GM12878 (cell line): ENCODE data around the gene GNPTAB.

ENCODE experiments used
- BHLHE40 ChIP-seq, 2 experiments: fragments of 450-650 bp in 1 of 2; IDR thresholded peaks; 2 replicates each; pipeline ENCODE4 v1.6.1; 2011 to 2017; ENCODE audit warnings: low read depth in 2 of 2, borderline replicate concordance in 1 of 2, improper control_type of control experiment in 1 of 2, low read length in 1 of 2, mild to moderate bottlenecking in 1 of 2
- CTCF ChIP-seq, 3 experiments: IDR thresholded peaks in 2 of 3; conservative IDR thresholded peaks in 1 of 3; 2 replicates each; pipeline ENCODE4 v1.5.1; 2011; ENCODE audit warnings: low read depth in 3 of 3, low read length in 3 of 3, mild to moderate bottlenecking in 3 of 3, control low read depth in 2 of 3, moderate library complexity in 2 of 3, inconsistent platforms in 1 of 3, mixed read lengths in 1 of 3; ENCODE audit not compliant: control insufficient read depth in 2 of 3, insufficient read depth in 1 of 3; ENCODE audit errors: extremely low read depth in 1 of 3
- EGR1 ChIP-seq, 2 experiments: IDR thresholded peaks; 1 replicate in 1 of 2; 2 replicates in 1 of 2; pipeline ENCODE4 v1.6.1; 2011 to 2012; ENCODE audit warnings: low read depth in 2 of 2, low read length in 2 of 2, borderline replicate concordance in 1 of 2, mild to moderate bottlenecking in 1 of 2, moderate library complexity in 1 of 2
- FOS ChIP-seq: IDR thresholded peaks from 3 replicates; pipeline ENCODE4 v1.6.1; 2011; ENCODE audit warnings: borderline replicate concordance; ENCODE audit not compliant: insufficient read length; ENCODE audit errors: extremely low read depth
- JUND ChIP-seq: IDR thresholded peaks from 2 replicates; pipeline ENCODE4 v1.6.1; 2012; ENCODE audit warnings: low read depth, mild to moderate bottlenecking, low read length, improper control_type of control experiment, moderate library complexity
- KDM1A ChIP-seq: fragments of 200-600 bp; sonication (generic); IDR thresholded peaks from 2 replicates; pipeline ENCODE4 v1.6.1; 2016; ENCODE audit warnings: borderline replicate concordance
- POLR2A ChIP-seq: IDR thresholded peaks from 2 replicates; pipeline ENCODE4 v1.6.1; 2011; ENCODE audit warnings: low read depth, mild to moderate bottlenecking, low read length
- RBBP5 ChIP-seq: fragments of 200-600 bp; sonication (generic); conservative IDR thresholded peaks from 2 replicates; pipeline ENCODE4 v1.6.1; 2016
- SUZ12 ChIP-seq: fragments of 200-600 bp; sonication (generic); IDR thresholded peaks from one replicate; pipeline ENCODE4 v1.6.1; 2018; ENCODE audit warnings: antibody characterized with exemption, mild to moderate bottlenecking; ENCODE audit not compliant: unreplicated experiment
- TAF1 ChIP-seq: IDR thresholded peaks from 2 replicates; pipeline ENCODE4 v1.6.1; 2011; ENCODE audit warnings: mild to moderate bottlenecking, low read depth, low read length, borderline replicate concordance

GRCh38 chr12:101847325-101847724 is 16.6 kb upstream of the GNPTAB start:
- TF ChIP-seq EGR1 (IDR thresholded peaks at IDR 0.05; ENCODE audit: borderline replicate concordance in 1 of 2, low read depth in 2 of 2, low read length in 2 of 2) (no peak), POLR2A (no peak), JUND (no peak), RBBP5 (no peak), KDM1A (no peak), SUZ12 (no peak), BHLHE40 (IDR thresholded peaks at IDR 0.05; ENCODE audit: borderline replicate concordance in 1 of 2, low read depth in 2 of 2, low read length in 1 of 2) (no peak), FOS (no peak), TAF1 (no peak), CTCF (IDR thresholded peaks at IDR 0.05 in 2 of 3, conservative IDR thresholded peaks at IDR 0.05 in 1 of 3; ENCODE audit: control insufficient read depth in 2 of 3, extremely low read depth in 1 of 3, insufficient read depth in 1 of 3, low read depth in 3 of 3, low read length in 3 of 3) (no peak)
